HepG2 (cell line): Measurements from ENCODE around the gene DAZAP1. TPM values are rescaled to one million over a fixed set of nuclear protein-coding genes. Genes with fewer than 3 reads are reported as not detected.

Source experiments
- FOSL2 ChIP-seq: sonication (generic); formaldehyde crosslinking; IDR thresholded peaks from 2 replicates; pipeline ENCODE4 v1.4.0; 2020; ENCODE audit warnings: missing genetic modification reagents
- KMT2B ChIP-seq: IDR thresholded peaks from 2 replicates; pipeline ENCODE4 v1.6.1; 2016; ENCODE audit warnings: missing genetic modification reagents, missing compliant biosample characterization
- MTA3 ChIP-seq: sonication (generic); formaldehyde crosslinking; IDR thresholded peaks from 2 replicates; pipeline ENCODE4 v1.4.0; 2020; ENCODE audit warnings: missing genetic modification reagents
- SRF ChIP-seq: IDR thresholded peaks from 2 replicates; pipeline ENCODE4 v1.6.1; 2011; ENCODE audit warnings: mild to moderate bottlenecking, low read depth, low read length, moderate library complexity
- XRCC5 ChIP-seq: fragments of 200-400 bp; formaldehyde crosslinking; optimal IDR thresholded peaks from 2 replicates; pipeline ENCODE3; 2017; ENCODE audit warnings: mild to moderate bottlenecking, low read length
- ZBTB20 ChIP-seq: sonication (generic); formaldehyde crosslinking; IDR thresholded peaks from 2 replicates; pipeline ENCODE4 v1.8.1; 2023; ENCODE audit warnings: missing genetic modification reagents, low read depth, mild to moderate bottlenecking, borderline replicate concordance
- ZBTB42 ChIP-seq: sonication (generic); formaldehyde crosslinking; IDR thresholded peaks from 2 replicates; pipeline ENCODE4 v1.5.0; 2020; ENCODE audit warnings: mild to moderate bottlenecking, missing genetic modification reagents
- ZNF205 ChIP-seq: IDR thresholded peaks from 2 replicates; pipeline ENCODE4 v1.6.1; 2018; ENCODE audit warnings: missing biosample characterization, missing genetic modification reagents
- ZNF326 ChIP-seq: sonication (generic); formaldehyde crosslinking; IDR thresholded peaks from 2 replicates; pipeline ENCODE4 v1.4.0; 2020; ENCODE audit warnings: missing genetic modification reagents, borderline replicate concordance
- polyA plus RNA-seq, 8 experiments: library from polyadenylated mRNA; depleted of rRNA in 3 of 8; stranded (reverse) in 7 of 8; unstranded in 1 of 8; fragments of >200 nt; fragmentation: Illumina TruSeq in 4 of 8; extraction: Trizol in 4 of 8; gene quantifications; 2 replicates each; pipeline versions ENCODE4 v1.2.1 to v1.2.3, GENCODE V29; 2011 to 2016; ENCODE audit warnings: low read depth in 4 of 8, missing spikeins in 1 of 8, mixed read lengths in 1 of 8; ENCODE audit not compliant: insufficient read depth in 1 of 8
- total RNA-seq, 5 experiments: library from RNA; depleted of rRNA; stranded (reverse); fragments of >200 nt; fragmentation: Illumina TruSeq; extraction: Trizol; gene quantifications; 2 replicates each; pipeline ENCODE4 v1.2.3, GENCODE V29; 2016; ENCODE audit warnings: low read depth in 1 of 5
- TF ChIP-seq, protein P1 (sequence below), 2 experiments: fragments of 450-650 bp in 1 of 2; sonication (generic) in 1 of 2; formaldehyde crosslinking in 1 of 2; IDR thresholded peaks; 2 replicates each; pipeline versions ENCODE4 v1.6.1 to v1.8.0; 2016 to 2022; ENCODE audit warnings: antibody characterized with exemption in 1 of 2, mild to moderate bottlenecking in 1 of 2, missing genetic modification reagents in 1 of 2
- TF ChIP-seq, protein P2 (sequence below): IDR thresholded peaks from 2 replicates; pipeline ENCODE4 v1.6.1; 2016; ENCODE audit warnings: low read depth, missing genetic modification reagents, missing compliant biosample characterization
- TF ChIP-seq, protein P3 (sequence below): sonication (generic); formaldehyde crosslinking; IDR thresholded peaks from 2 replicates; pipeline ENCODE4 v1.8.1; 2023; ENCODE audit warnings: missing genetic modification reagents, mild to moderate bottlenecking, borderline replicate concordance
- TF ChIP-seq, protein P4 (sequence below): sonication (generic); formaldehyde crosslinking; IDR thresholded peaks from 2 replicates; pipeline ENCODE4 v1.5.0; 2020; ENCODE audit warnings: missing genetic modification reagents

DAZAP1 gene
- total and polyA plus RNA-seq, 2 of the 13 experiments (the other 11 are each of a cell fraction or from before 2014, with no cell fraction given): 63.3 to 79.2 TPM

DNA sequence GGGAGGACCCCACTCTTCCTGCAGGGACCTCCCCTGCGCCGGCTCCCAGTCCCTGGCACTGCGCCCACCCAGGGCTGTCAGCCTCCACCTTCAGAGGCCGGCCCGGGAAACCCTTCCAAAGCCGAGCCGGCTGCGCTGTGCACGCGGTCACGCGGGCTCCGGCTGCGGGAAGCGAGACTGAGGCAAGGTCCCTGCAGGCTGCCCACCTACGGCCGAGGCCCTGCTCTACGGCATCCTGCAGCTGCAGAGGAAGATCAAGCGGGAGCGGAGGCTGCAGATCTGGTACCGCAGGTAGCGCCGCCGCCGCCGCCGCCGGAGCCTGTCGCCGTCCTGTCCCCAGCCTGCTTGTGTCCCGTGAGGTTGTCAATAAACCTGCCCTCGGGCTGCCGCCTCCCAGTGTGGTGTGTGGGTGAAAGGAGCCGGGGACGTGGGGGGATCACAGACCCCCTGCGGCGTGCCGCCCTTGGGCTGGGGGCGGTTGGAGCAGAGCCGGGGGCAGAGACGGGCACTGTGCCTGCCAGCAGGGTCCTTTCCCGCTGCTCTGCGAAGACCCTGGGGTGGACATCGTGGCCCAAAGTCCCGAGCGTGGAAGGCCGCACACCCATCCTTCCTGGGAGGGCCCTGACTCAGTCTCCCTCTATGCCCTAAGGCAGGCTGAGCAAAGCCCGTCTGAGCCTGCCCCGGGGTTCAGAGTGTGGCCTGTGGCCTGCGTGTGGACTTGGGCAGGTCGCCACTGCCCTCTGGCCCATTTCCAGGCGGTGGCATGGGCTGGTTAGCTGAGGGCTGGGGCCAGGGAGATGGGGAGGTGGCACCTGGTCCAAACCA is 12.0 kb upstream of the DAZAP1 start (continued):
- TF ChIP-seq, protein P1, sequence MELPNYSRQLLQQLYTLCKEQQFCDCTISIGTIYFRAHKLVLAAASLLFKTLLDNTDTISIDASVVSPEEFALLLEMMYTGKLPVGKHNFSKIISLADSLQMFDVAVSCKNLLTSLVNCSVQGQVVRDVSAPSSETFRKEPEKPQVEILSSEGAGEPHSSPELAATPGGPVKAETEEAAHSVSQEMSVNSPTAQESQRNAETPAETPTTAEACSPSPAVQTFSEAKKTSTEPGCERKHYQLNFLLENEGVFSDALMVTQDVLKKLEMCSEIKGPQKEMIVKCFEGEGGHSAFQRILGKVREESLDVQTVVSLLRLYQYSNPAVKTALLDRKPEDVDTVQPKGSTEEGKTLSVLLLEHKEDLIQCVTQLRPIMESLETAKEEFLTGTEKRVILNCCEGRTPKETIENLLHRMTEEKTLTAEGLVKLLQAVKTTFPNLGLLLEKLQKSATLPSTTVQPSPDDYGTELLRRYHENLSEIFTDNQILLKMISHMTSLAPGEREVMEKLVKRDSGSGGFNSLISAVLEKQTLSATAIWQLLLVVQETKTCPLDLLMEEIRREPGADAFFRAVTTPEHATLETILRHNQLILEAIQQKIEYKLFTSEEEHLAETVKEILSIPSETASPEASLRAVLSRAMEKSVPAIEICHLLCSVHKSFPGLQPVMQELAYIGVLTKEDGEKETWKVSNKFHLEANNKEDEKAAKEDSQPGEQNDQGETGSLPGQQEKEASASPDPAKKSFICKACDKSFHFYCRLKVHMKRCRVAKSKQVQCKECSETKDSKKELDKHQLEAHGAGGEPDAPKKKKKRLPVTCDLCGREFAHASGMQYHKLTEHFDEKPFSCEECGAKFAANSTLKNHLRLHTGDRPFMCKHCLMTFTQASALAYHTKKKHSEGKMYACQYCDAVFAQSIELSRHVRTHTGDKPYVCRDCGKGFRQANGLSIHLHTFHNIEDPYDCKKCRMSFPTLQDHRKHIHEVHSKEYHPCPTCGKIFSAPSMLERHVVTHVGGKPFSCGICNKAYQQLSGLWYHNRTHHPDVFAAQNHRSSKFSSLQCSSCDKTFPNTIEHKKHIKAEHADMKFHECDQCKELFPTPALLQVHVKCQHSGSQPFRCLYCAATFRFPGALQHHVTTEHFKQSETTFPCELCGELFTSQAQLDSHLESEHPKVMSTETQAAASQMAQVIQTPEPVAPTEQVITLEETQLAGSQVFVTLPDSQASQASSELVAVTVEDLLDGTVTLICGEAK (IDR thresholded peaks at IDR 0.05): no peak
- TF ChIP-seq, protein P1 (CRISPR knock-in tag; IDR thresholded peaks at IDR 0.05): 0 out of 2 replicates have a peak, but pooled peaks have one; percentile 28
- TF ChIP-seq, protein P2, sequence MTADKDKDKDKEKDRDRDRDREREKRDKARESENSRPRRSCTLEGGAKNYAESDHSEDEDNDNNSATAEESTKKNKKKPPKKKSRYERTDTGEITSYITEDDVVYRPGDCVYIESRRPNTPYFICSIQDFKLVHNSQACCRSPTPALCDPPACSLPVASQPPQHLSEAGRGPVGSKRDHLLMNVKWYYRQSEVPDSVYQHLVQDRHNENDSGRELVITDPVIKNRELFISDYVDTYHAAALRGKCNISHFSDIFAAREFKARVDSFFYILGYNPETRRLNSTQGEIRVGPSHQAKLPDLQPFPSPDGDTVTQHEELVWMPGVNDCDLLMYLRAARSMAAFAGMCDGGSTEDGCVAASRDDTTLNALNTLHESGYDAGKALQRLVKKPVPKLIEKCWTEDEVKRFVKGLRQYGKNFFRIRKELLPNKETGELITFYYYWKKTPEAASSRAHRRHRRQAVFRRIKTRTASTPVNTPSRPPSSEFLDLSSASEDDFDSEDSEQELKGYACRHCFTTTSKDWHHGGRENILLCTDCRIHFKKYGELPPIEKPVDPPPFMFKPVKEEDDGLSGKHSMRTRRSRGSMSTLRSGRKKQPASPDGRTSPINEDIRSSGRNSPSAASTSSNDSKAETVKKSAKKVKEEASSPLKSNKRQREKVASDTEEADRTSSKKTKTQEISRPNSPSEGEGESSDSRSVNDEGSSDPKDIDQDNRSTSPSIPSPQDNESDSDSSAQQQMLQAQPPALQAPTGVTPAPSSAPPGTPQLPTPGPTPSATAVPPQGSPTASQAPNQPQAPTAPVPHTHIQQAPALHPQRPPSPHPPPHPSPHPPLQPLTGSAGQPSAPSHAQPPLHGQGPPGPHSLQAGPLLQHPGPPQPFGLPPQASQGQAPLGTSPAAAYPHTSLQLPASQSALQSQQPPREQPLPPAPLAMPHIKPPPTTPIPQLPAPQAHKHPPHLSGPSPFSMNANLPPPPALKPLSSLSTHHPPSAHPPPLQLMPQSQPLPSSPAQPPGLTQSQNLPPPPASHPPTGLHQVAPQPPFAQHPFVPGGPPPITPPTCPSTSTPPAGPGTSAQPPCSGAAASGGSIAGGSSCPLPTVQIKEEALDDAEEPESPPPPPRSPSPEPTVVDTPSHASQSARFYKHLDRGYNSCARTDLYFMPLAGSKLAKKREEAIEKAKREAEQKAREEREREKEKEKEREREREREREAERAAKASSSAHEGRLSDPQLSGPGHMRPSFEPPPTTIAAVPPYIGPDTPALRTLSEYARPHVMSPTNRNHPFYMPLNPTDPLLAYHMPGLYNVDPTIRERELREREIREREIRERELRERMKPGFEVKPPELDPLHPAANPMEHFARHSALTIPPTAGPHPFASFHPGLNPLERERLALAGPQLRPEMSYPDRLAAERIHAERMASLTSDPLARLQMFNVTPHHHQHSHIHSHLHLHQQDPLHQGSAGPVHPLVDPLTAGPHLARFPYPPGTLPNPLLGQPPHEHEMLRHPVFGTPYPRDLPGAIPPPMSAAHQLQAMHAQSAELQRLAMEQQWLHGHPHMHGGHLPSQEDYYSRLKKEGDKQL (CRISPR knock-in tag): no peak
- TF ChIP-seq, protein P3, sequence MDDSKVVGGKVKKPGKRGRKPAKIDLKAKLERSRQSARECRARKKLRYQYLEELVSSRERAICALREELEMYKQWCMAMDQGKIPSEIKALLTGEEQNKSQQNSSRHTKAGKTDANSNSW (CRISPR knock-in tag): no peak
- TF ChIP-seq, protein P4, sequence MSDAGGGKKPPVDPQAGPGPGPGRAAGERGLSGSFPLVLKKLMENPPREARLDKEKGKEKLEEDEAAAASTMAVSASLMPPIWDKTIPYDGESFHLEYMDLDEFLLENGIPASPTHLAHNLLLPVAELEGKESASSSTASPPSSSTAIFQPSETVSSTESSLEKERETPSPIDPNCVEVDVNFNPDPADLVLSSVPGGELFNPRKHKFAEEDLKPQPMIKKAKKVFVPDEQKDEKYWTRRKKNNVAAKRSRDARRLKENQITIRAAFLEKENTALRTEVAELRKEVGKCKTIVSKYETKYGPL (CRISPR knock-in tag): no peak
- TF ChIP-seq ZBTB42 (CRISPR knock-in tag): no peak
- no peak for TF ChIP-seq XRCC5
- TF ChIP-seq ZNF205 (CRISPR knock-in tag): no peak
- no peak for TF ChIP-seq FOSL2
- TF ChIP-seq MTA3 (CRISPR knock-in tag): no peak
- TF ChIP-seq SRF: no peak
- TF ChIP-seq KMT2B (CRISPR knock-in tag): no peak; the same call in 1 of the 2 replicates
- no peak for TF ChIP-seq ZNF326
- TF ChIP-seq ZBTB20 (CRISPR knock-in tag): no peak
